ENCODE measurements around the gene PDE6G.

Gene PDE6G

GRCh38 chr17:81656118-81656743 lies at the start of gene PDE6G:
Gene PDE6G, minus strand, starts transcription at chr17:81656542. Its CDS starts 3,237 bp downstream, at chr17:81653305.
- no peak for DNase-seq (ENCODE audit: low read depth, low spot score)

- DNase-seq (ENCODE audit: low read depth, low spot score): no peak
These were observed 49.3 kb upstream of the PDE6G start for GRCh38 chr17:81705518-81706231.

- DNase-seq (ENCODE audit: low read depth, low spot score): no peak
These were observed 47.7 kb upstream of the PDE6G start for GRCh38 chr17:81703747-81704654.

GRCh38 chr17:81702934-81703746 lies 46.8 kb upstream of the PDE6G start, which contains the start of gene MRPL12:
Gene MRPL12, plus strand, starts transcription at chr17:81703367. Its CDS starts 135 bp downstream, at chr17:81703502.
- peak; percentile 76 for DNase-seq (ENCODE audit: low read depth, low spot score)

- DNase-seq (ENCODE audit: low read depth, low spot score): no peak
These were observed 45.1 kb upstream of the PDE6G start for GRCh38 chr17:81701288-81702071.

GRCh38 chr17:81700353-81701287 lies 44.3 kb upstream of the PDE6G start:
- DNase-seq (ENCODE audit: low read depth, low spot score): no peak

GRCh38 chr17:81697261-81698044 lies 41.1 kb upstream of the PDE6G start:
- DNase-seq (ENCODE audit: low read depth, low spot score): no peak

- DNase-seq (ENCODE audit: low read depth, low spot score): no peak
These were observed 40.0 kb upstream of the PDE6G start for GRCh38 chr17:81696218-81696941.

GRCh38 chr17:81695801-81696200 lies 39.5 kb upstream of the PDE6G start:
- DNase-seq (ENCODE audit: low read depth, low spot score): no peak

GRCh38 chr17:81695211-81695610 lies 38.9 kb upstream of the PDE6G start:
- no peak for DNase-seq (ENCODE audit: low read depth, low spot score)

- DNase-seq (ENCODE audit: low read depth, low spot score): no peak
These were observed 38.5 kb upstream of the PDE6G start for GRCh38 chr17:81694810-81695209.

- no peak for DNase-seq (ENCODE audit: low read depth, low spot score)
These were observed 37.3 kb upstream of the PDE6G start for GRCh38 chr17:81693509-81694210.

- DNase-seq (ENCODE audit: low read depth, low spot score): no peak
These were observed 35.3 kb upstream of the PDE6G start for GRCh38 chr17:81691608-81692007.

GRCh38 chr17:81691196-81691595 lies 34.9 kb upstream of the PDE6G start:
- no peak for DNase-seq (ENCODE audit: low read depth, low spot score)

GRCh38 chr17:81690549-81690948 lies 34.2 kb upstream of the PDE6G start:
- no peak for DNase-seq (ENCODE audit: low read depth, low spot score)

- no peak for DNase-seq (ENCODE audit: low read depth, low spot score)
These were observed 33.7 kb upstream of the PDE6G start for GRCh38 chr17:81690066-81690465.

GRCh38 chr17:81688616-81689015 lies 32.3 kb upstream of the PDE6G start:
- no peak for DNase-seq (ENCODE audit: low read depth, low spot score)
